RPMI8226 (cell line): ENCODE results near the gene CTBP2.

Experiments used
- DNase-seq: peaks from one replicate; pipeline ENCODE4 v3.0.0-alpha.2; 2015

CTBP2 gene

GRCh38 chr10:125016611-125017202 is 143.7 kb downstream of the CTBP2 start:
- DNase-seq = no peak

DNA sequence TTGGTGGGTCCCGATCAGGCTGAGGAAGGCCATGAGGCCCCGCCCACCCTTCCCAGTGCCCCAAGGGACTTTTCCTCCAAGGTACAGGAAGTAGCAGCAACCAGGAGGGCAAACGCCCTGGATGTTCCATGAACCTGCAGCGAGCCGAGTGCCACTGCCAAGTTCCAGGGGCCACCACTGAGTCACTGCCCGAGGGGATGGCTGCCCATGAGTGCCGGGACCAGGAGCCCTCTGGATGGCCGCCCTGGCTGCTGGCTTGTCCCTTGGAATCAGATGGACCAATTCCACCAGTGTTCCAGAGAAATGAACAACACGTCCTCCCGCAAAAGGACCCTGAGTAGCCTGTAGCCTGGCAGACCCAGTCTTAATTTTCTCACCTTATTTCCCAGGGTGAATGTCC is 144.2 kb downstream of the CTBP2 start:
- no peak for DNase-seq

DNA sequence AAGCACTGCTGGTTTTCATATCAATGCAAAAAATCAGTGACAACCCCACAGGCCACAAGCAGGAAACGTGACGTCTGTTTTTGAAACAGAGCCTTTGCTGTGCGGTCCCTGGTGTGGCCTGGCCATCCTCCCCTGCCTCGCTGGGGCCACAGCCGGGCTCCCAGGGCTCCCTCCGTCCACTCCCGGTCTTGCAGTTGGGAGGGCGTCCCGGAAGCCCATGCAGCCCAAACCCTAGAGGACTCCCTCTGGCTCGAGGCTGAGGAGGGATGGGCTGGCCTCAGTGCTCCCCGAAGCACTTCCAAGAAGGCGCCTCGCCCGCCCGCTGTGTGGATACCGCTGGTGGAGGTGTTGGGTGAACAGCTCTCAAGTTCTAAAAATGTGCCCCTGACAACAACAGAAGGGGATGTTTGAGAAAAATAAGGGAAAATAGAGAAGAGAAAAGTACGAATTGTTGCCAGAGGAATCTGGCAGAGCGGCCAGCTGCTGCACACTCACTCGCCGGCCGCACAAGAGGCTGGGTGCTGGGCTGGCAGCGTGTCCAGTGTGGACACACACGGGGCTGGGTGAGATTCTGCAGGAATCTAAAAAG is 144.9 kb downstream of the CTBP2 start:
- no peak for DNase-seq

DNA sequence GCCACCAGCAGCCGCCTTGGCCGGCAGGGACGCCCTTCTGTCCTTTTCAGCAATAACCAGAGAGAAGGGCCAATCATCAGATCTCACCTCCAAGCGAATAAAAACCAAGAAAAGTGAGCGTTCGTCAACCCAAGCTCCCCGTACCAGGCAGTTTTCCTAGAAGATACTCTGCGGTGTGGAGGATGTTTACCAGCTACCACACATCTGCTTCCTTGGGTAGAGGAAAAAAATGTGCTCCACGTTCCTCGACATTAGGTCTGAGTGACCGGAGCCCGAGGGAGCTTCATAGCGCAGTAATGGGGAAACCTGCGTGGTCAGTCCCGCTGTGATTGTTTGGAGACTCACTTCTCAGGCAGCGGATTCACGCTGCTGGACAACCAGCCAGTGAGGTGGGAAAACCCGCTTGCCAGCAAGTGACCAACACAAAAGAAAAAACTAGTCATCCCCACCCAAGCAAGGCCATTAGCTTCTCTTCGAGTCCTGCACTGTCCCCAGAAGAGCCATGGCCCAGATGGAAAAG is 145.5 kb downstream of the CTBP2 start:
- DNase-seq = no peak

GRCh38 chr10:125014086-125014830 is 146.1 kb downstream of the CTBP2 start:
- DNase-seq = no peak

GRCh38 chr10:125013529-125013872 is 146.9 kb downstream of the CTBP2 start:
- DNase-seq = no peak

DNA sequence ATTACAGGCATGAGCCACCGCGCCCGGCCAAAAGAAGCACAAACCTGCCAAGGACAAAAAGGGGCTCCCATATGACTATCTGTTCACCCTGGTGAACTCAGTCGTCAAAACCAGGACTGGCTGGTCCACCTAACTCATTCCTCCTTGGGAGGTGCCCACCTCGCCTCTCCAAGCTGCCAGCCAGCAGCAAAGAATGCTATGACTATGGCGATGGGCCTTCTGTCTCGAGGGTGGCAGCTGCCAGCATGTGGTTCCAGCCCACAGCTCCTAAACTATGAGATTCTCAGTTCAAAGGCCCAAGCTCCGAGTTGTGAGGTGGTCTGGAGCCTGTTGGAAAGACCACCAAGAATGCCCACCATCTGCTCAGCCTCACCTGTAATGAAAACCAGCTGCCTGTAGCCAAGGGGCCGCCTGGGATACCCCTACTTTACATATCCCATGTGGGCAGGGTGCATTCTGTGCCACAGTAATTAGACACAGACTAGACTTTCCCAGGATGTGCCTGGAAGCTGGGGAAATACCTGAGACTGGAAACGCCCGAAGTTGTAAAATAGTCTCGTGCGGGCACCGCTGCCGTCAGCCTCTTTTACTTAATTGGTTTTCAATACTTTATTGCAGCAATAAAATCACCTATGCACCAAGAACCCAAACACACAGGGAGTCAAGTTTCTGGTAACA is 147.4 kb downstream of the CTBP2 start:
- no peak for DNase-seq

DNA sequence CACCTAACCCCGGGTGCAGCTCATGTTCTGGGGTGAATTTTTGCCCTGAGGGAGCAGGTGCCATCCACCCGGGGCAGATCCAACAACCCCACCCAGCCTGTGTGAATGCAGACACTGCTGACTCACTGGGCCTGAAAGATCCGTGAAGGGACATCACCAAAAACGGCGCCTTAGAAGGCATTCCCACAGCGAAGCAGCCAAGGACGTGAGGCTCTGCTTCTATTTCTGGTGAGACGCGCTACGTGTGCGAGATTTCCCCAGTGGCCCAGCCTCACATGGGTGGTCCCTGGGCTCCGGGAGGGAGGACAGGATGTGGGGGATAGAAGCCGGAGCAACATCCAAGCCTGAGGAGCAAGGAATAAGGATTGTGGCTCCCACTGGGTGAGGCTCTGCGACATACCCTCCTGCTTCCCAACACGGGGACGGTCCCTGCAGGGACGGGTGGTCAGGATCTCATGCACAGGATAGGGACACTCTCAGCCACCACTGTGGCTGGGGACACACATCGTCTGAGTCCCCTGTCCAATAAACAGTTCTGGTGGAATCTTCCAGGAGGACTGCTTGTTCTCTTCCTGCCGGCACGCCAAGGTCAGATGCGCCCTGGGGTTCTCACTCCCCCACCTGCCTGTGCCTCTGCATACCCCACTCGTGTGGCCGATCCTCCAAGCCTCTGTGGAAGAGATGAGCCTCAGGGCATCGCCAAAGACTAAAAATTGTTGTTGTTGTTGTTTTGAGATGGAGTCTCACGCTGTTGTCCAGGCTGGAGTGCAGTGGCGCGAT is 148.2 kb downstream of the CTBP2 start:
- DNase-seq = no peak

- DNase-seq = no peak
Observed at GRCh38 chr10:125011171-125011925, 149.0 kb downstream of the CTBP2 start.

DNA sequence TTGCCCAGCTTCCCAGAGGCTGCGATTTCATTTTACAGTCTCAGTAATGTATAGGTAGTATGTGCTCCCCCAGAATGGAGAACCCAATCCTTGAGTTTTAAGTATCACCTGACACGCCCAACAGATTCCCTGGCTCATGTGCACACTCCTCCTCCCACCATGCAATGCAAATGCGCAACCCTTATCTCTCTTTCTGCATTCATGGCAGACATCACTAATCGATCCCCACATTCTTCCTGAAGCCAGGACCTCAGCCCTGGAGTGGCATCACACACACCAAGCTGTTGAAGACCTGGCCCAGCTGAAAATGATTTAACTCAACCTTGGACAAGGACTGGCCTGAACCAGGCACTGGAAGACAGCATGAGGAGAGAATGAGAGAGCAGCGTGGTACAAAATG is 150.0 kb downstream of the CTBP2 start:
- DNase-seq = no peak

- no peak for DNase-seq
Observed at GRCh38 chr10:125009661-125010161, 150.7 kb downstream of the CTBP2 start.

DNA sequence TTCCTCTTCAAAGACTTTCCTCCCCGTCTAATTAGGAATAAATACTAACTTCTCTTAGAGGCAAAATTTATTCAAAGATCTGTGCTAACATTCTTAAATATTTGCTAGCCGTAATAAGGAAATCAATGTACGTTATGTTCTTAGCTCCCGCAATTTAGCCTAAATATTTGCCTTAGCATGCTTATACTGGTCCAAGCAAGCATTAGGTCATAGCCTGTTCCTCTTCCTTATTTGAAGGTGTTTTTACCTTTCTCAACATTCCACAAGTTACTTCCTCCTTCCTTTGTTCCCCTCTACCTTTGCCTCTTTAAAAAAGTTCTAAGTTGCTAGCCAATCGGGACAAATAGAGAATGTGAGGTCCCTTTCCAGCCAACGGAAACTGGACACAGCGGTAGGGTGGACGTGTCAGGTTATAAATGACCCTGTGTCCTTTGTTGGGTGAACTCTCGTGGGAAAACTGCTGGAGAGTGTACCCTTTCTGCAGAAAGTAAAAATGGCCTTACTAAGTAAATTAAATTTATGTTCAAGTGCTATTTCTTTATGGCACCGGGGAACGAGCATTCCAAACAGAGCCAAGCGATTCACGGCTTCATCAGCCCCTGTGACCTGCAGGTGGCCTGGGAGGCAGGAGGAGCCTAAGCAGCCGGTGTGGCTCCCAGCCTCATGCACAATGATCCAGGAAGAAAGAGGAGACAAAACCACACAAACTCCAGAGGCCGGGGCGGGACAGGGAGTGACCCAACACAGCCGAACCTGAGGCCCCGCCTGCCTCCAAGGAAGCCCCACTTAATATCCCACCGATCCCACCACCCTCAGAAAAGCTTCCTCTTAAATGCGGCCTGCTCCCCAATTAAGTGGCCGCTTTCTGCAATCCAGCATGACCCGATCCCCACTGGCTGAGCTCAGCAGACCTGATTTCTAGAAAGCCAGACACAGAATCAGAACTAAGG is 151.4 kb downstream of the CTBP2 start:
- DNase-seq = no peak

GRCh38 chr10:125007436-125007835 is 152.9 kb downstream of the CTBP2 start:
- no peak for DNase-seq

- no peak for DNase-seq
Observed at GRCh38 chr10:125006921-125007426, 153.4 kb downstream of the CTBP2 start.

GRCh38 chr10:125006188-125006680 is 154.1 kb downstream of the CTBP2 start:
- DNase-seq = no peak

DNA sequence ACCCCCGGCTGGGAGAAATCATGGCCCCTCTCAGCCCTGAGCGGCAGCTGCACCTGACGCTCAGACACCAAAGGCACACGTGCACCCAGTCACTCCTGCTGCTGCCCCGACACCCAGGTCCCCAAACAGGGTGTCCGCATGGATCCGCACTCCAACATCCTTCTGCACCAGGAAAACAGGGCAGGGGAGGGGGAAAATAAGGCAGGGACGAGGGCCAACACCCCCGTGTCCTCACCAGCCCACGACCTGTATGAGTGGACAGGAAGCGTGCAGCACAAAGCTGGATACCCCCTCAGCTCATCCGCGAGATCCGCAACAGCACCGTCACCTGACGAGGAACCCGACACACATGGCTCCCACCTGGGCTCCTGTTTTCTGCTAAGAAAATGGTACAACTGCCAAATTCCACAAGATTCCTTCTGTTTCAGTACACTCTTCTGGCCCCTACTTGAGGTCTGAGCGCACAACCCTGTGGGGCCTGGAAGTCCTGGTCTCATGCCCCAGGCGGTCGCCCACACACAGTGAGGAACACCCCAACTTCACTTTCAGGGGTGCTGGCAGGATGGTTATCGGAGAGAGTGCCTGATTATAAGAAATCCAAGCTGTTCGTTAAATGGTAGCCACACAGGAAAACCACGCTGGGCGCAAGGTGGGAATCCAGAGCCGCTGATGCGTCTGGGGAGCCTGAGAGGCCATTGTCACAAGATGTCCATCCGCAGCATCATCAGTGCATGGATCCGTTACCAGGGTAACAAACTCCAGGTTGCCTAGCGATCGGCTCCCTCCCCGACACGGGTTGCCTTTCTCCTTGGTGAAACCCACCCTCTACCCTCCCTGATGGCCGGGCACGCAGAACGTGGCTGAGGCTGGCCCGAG is 154.8 kb downstream of the CTBP2 start:
- no peak for DNase-seq

- no peak for DNase-seq
Observed at GRCh38 chr10:125004571-125005311, 155.6 kb downstream of the CTBP2 start.

DNA sequence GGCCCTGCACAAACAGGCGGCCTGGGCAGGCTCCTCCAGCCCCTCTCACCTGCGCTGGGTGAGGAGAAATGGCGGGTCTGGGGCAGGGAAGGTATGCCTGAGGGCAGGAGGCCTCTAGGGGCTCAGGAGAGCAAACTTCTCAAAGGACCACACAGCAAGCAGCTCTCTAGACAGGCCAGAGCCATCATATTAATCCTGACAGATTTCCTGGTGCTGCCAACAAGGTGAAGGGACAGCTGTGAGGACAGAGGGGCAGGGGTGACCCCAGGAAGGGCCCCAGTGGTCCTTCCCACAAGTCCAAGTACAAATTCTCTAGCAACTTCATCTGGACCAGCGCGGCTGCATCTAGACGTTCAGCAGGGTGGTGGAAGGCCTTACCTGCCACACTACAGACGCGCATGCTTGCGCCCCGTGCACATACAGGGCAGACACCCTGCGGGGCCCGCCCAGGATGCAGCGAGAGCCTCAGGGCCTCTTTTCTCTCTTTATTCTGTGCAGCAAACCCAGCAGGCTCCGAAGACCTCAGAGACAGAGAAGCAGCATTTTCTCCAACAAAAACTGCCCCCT is 156.4 kb downstream of the CTBP2 start:
- DNase-seq = no peak
